ENCODE data around the gene EML5.
"Not testable (repeated sequence)": the region's sequence is repeated elsewhere in the genome, so short reads cannot be mapped to it uniquely, and the experiment has no call there.

EML5 gene

GRCh38 chr14:88804035-88804434 lies 11.3 kb upstream of the EML5 start:
- in situ Hi-C loops (cut with MboI; ENCODE audit: low sequenced_read_pairs) = no loop called here

GRCh38 chr14:88802596-88802995 lies 9.8 kb upstream of the EML5 start:
- in situ Hi-C loops (cut with MboI; ENCODE audit: low sequenced_read_pairs) = no loop called here

GRCh38 chr14:88799522-88799921 lies 6.8 kb upstream of the EML5 start:
- in situ Hi-C loops (cut with MboI; ENCODE audit: low sequenced_read_pairs) = no loop called here

- in situ Hi-C loops (cut with MboI; ENCODE audit: low sequenced_read_pairs) = no loop called here
Measured at GRCh38 chr14:88798156-88798555, 5.4 kb upstream of the EML5 start.

GRCh38 chr14:88793259-88793625 lies 489 bp upstream of the EML5 start:
- in situ Hi-C loops (cut with MboI; ENCODE audit: low sequenced_read_pairs) = no loop called here

GRCh38 chr14:88791629-88792472 lies 902 bp downstream of the EML5 start:
- in situ Hi-C loops (cut with MboI; ENCODE audit: low sequenced_read_pairs) = no loop called here

- in situ Hi-C loops (cut with MboI; ENCODE audit: low sequenced_read_pairs) = no loop called here
Measured at GRCh38 chr14:88791252-88791621, 1.5 kb downstream of the EML5 start.

GRCh38 chr14:88790501-88791251 lies 2.1 kb downstream of the EML5 start:
- in situ Hi-C loops (cut with MboI; ENCODE audit: low sequenced_read_pairs) = no loop called here

- in situ Hi-C loops (cut with MboI; ENCODE audit: low sequenced_read_pairs) = not testable (repeated sequence)
Measured at GRCh38 chr14:88789573-88789972, 3.2 kb downstream of the EML5 start.

GRCh38 chr14:88786715-88787114 lies 6.0 kb downstream of the EML5 start:
- in situ Hi-C loops (cut with MboI; ENCODE audit: low sequenced_read_pairs) = no loop called here

- in situ Hi-C loops (cut with MboI; ENCODE audit: low sequenced_read_pairs) = no loop called here
Measured at GRCh38 chr14:88785911-88786310, 6.8 kb downstream of the EML5 start.

- in situ Hi-C loops (cut with MboI; ENCODE audit: low sequenced_read_pairs) = no loop called here
Measured at GRCh38 chr14:88775532-88775931, 17.2 kb downstream of the EML5 start.

- in situ Hi-C loops (cut with MboI; ENCODE audit: low sequenced_read_pairs) = no loop called here
Measured at GRCh38 chr14:88770736-88771135, 22.0 kb downstream of the EML5 start.

- in situ Hi-C loops (cut with MboI; ENCODE audit: low sequenced_read_pairs) = no loop called here
Measured at GRCh38 chr14:88765130-88765529, 27.6 kb downstream of the EML5 start.

- in situ Hi-C loops (cut with MboI; ENCODE audit: low sequenced_read_pairs) = no loop called here
Measured at GRCh38 chr14:88753873-88754272, 38.9 kb downstream of the EML5 start.

GRCh38 chr14:88750945-88751344 lies 41.8 kb downstream of the EML5 start:
- in situ Hi-C loops (cut with MboI; ENCODE audit: low sequenced_read_pairs) = no loop called here

- in situ Hi-C loops (cut with MboI; ENCODE audit: low sequenced_read_pairs) = no loop called here
Measured at GRCh38 chr14:88750413-88750812, 42.3 kb downstream of the EML5 start.

GRCh38 chr14:88749139-88749538 lies 43.6 kb downstream of the EML5 start:
- in situ Hi-C loops (cut with MboI; ENCODE audit: low sequenced_read_pairs) = no loop called here

- in situ Hi-C loops (cut with MboI; ENCODE audit: low sequenced_read_pairs) = no loop called here
Measured at GRCh38 chr14:88748288-88748687, 44.5 kb downstream of the EML5 start.

GRCh38 chr14:88746052-88746451 lies 46.7 kb downstream of the EML5 start:
- in situ Hi-C loops (cut with MboI; ENCODE audit: low sequenced_read_pairs) = no loop called here

GRCh38 chr14:88737245-88737644 lies 55.5 kb downstream of the EML5 start:
- in situ Hi-C loops (cut with MboI; ENCODE audit: low sequenced_read_pairs) = no loop called here

GRCh38 chr14:88733121-88733520 lies 59.6 kb downstream of the EML5 start:
- in situ Hi-C loops (cut with MboI; ENCODE audit: low sequenced_read_pairs) = no loop called here

All from HL-60/S4 (cell line).